ENCODE data around the gene OR51E1. TPM values are rescaled to one million over a fixed set of nuclear protein-coding genes. Genes with fewer than 3 reads are reported as not detected.

OR51E1 gene
- total and polyA plus RNA-seq, 2 donors (not counting 1 experiment from before 2014, with no cell fraction given) = not detected

DNA sequence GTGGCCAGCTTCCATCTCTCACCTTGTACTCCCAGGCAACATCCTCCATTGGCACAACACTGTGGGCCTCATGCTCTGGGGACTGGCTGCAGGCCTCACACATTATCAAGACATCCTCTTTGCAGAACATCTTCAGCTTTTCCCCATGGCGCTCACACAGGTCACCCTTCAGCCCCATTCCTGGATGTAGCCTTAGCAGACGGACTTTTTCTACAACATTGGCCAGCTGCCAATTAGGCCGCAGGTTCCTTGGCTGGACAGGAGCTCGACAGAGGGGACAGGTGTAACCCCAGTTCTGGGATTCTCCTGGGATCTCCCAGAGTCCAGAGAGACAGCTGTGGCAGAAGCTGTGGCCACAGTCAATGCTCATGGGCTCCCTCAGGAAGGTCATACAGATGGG is 38.7 kb upstream of the OR51E1 start:
- Mint-ChIP-seq H3K4me1 (peaks cover 38% of the 10 kb centered on the region), H3K27ac (no peak overlapping the region), H3K27me3 (no peaks in the 10 kb centered on the region), H3K9me3 (ENCODE audit: insufficient read depth) (no peaks in the 10 kb centered on the region), H3K4me3 (no peak overlapping the region)
- no peak overlapping the region for H3K9ac ChIP-seq (ENCODE audit: low read length)
- peaks cover 6% of the 10 kb centered on the region for H4K20me1 ChIP-seq (ENCODE audit: control insufficient read depth, insufficient read depth, low read length, poor library complexity, severe bottlenecking)
- ChIA-PET CTCF (interaction anchor here (2.8 kb wide), 1 partner anchor 32 kb away, joined by 7 read pairs; the partner anchor contains the start of gene OR51D1), POLR2A (no interaction called here)
- H3K36me3 ChIP-seq (replicated peaks in 1 of 2; ENCODE audit: control extremely low read depth in 1 of 2, control insufficient read depth in 1 of 2, extremely low read depth in 1 of 2, insufficient read depth in 2 of 2, low read length in 1 of 2) = peaks cover 0 to 39% of the 10 kb centered on the region in 2 experiments
- no peak overlapping the region for H2AFZ ChIP-seq (ENCODE audit: insufficient read depth, low read depth, low read length, poor library complexity, severe bottlenecking)
- no peaks in the 10 kb centered on the region for H3K9me3 ChIP-seq (ENCODE audit: control extremely low read depth in 1 of 3, control insufficient read depth in 2 of 3, insufficient read depth in 1 of 3, low read length in 2 of 3)
- no peak overlapping the region for H3K4me2 ChIP-seq (replicated peaks; ENCODE audit: low read depth, low read length, poor library complexity, severe bottlenecking)
- H3K4me1 ChIP-seq (ENCODE audit: control insufficient read depth in 2 of 2, insufficient read depth in 2 of 2, low read length in 2 of 2) = peaks cover 14 to 22% of the 10 kb centered on the region in 2 donors
- peaks cover 5% of the 10 kb centered on the region for H3K79me2 ChIP-seq (ENCODE audit: control insufficient read depth, insufficient read depth, low read length)
- intact Hi-C loops (cut with micrococcal nuclease) = loop anchor here (10.0 kb wide), 1 partner anchor 1630 kb away; the partner anchor contains the start of genes CNGA4 and FHIP1B
- H3K4me3 ChIP-seq (ENCODE audit: control extremely low read depth in 1 of 5, extremely low read depth in 1 of 5, insufficient read depth in 1 of 5, low read depth in 2 of 5, low read length in 4 of 5) = no peak overlapping the region
- DNase-seq = no peak
- H3K27me3 ChIP-seq (replicated peaks in 1 of 4; ENCODE audit: control extremely low read depth in 1 of 4, control insufficient read depth in 3 of 4, insufficient read depth in 4 of 4, low read length in 3 of 4) = no peaks in the 10 kb centered on the region
- WGBS (ENCODE audit: insufficient coverage) = 100% methylated on average over 4 of the region's 4 CpGs
- no peak for TF ChIP-seq EZH2 (IDR thresholded peaks at IDR 0.05; ENCODE audit: borderline replicate concordance, insufficient read depth, low read depth, low read length, poor library complexity, severe bottlenecking)
- no peak overlapping the region for H3K27ac ChIP-seq (ENCODE audit: low read length in 2 of 2)
- ATAC-seq (ENCODE audit: low read depth) = no peak

DNA sequence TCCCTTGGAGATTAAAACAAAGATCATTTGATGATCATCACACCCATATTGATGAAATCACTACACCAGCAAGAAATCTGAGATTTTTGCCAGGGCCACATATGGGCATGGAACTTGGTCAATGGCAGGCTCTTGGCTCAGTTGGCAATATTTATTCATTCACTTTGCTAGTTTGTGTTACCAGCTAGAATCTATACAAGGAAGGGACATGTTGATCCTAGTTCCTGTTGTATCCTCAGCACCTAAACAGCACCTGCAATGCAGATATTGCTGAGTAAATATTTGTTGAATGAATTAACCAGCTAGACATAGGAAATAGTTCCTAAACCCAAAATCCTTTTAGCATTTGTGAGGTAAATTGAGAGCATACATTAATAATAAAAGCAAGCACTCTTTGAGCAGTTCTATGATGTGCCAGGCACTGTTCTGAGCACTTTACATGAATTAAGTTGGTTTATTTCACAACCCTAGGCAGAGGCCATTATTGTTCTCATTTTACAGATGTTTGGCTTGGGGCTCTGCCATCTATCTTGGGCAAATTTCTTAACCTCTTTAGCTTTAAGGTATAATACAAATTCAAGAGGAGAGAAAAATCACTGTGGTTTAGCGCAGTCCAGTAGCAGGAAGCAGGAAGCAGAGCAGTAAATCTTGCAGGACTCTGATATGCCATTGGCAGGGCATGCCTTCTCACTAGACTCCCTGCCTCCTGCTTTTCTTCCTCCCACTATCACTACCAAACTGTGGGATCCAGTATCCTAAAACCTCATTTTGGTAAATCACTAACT is 37.4 kb upstream of the OR51E1 start:
- no peak overlapping the region for H3K4me3 ChIP-seq (ENCODE audit: control extremely low read depth in 1 of 5, extremely low read depth in 1 of 5, insufficient read depth in 1 of 5, low read depth in 2 of 5, low read length in 4 of 5)

More for the DNA sequence above, 37.4 kb upstream of the OR51E1 start:
- no peak overlapping the region for H3K27ac ChIP-seq (ENCODE audit: low read length in 2 of 2)
- WGBS (ENCODE audit: insufficient coverage) = no CpG with 5 or more reads among the region's 1 CpG
- H3K79me2 ChIP-seq (ENCODE audit: control insufficient read depth, insufficient read depth, low read length) = peaks cover 5% of the 10 kb centered on the region
- no peaks in the 10 kb centered on the region for H3K9me3 ChIP-seq (ENCODE audit: control extremely low read depth in 1 of 3, control insufficient read depth in 2 of 3, insufficient read depth in 1 of 3, low read length in 2 of 3)
- no peak for ATAC-seq (ENCODE audit: low read depth)
- ChIA-PET POLR2A (no interaction called here), CTCF (interaction anchor here (2.8 kb wide), 1 partner anchor 31 kb away, joined by 7 read pairs; the partner anchor contains the start of gene OR51D1)
- H3K4me1 ChIP-seq (ENCODE audit: control insufficient read depth in 2 of 2, insufficient read depth in 2 of 2, low read length in 2 of 2) = peaks cover 21 to 29% of the 10 kb centered on the region in 2 donors
- peaks cover 6% of the 10 kb centered on the region for H4K20me1 ChIP-seq (ENCODE audit: control insufficient read depth, insufficient read depth, low read length, poor library complexity, severe bottlenecking)
- peaks cover 0 to 28% of the 10 kb centered on the region in 2 experiments for H3K36me3 ChIP-seq (replicated peaks in 1 of 2; ENCODE audit: control extremely low read depth in 1 of 2, control insufficient read depth in 1 of 2, extremely low read depth in 1 of 2, insufficient read depth in 2 of 2, low read length in 1 of 2)
- peak overlapping the region; percentile 84 for H3K4me2 ChIP-seq (replicated peaks; ENCODE audit: low read depth, low read length, poor library complexity, severe bottlenecking)
- Mint-ChIP-seq H3K9me3 (ENCODE audit: insufficient read depth) (no peaks in the 10 kb centered on the region), H3K27ac (no peak overlapping the region), H3K27me3 (no peaks in the 10 kb centered on the region), H3K4me1 (peaks cover 45% of the 10 kb centered on the region), H3K4me3 (peak overlapping the region; percentile 97)
- DNase-seq = no peak
- TF ChIP-seq EZH2 (IDR thresholded peaks at IDR 0.05; ENCODE audit: borderline replicate concordance, insufficient read depth, low read depth, low read length, poor library complexity, severe bottlenecking) = no peak
- TF ChIP-seq, protein P1, sequence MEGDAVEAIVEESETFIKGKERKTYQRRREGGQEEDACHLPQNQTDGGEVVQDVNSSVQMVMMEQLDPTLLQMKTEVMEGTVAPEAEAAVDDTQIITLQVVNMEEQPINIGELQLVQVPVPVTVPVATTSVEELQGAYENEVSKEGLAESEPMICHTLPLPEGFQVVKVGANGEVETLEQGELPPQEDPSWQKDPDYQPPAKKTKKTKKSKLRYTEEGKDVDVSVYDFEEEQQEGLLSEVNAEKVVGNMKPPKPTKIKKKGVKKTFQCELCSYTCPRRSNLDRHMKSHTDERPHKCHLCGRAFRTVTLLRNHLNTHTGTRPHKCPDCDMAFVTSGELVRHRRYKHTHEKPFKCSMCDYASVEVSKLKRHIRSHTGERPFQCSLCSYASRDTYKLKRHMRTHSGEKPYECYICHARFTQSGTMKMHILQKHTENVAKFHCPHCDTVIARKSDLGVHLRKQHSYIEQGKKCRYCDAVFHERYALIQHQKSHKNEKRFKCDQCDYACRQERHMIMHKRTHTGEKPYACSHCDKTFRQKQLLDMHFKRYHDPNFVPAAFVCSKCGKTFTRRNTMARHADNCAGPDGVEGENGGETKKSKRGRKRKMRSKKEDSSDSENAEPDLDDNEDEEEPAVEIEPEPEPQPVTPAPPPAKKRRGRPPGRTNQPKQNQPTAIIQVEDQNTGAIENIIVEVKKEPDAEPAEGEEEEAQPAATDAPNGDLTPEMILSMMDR (IDR thresholded peaks at IDR 0.05) = no peak
- H3K27me3 ChIP-seq (replicated peaks in 1 of 4; ENCODE audit: control extremely low read depth in 1 of 4, control insufficient read depth in 3 of 4, insufficient read depth in 4 of 4, low read length in 3 of 4) = no peaks in the 10 kb centered on the region
- intact Hi-C loops (cut with micrococcal nuclease) = loop anchor here (10.0 kb wide), 1 partner anchor 1628 kb away; the partner anchor contains the start of genes CNGA4 and FHIP1B
- H3K9ac ChIP-seq (ENCODE audit: low read length) = peak overlapping the region; percentile 90
- no peak overlapping the region for H2AFZ ChIP-seq (ENCODE audit: insufficient read depth, low read depth, low read length, poor library complexity, severe bottlenecking)

Measured in B cell (primary cell).